Daoy (cell line): ENCODE data around the gene HMGCLL1. TPM values are rescaled to one million over a fixed set of nuclear protein-coding genes. Genes with fewer than 3 reads are reported as not detected.

Experiments
- DNase-seq: peaks from one replicate; pipeline ENCODE4 v3.0.0-alpha.2; 2015; ENCODE audit warnings: low read depth
- total RNA-seq: library from RNA; depleted of rRNA; stranded (reverse); fragments of >200 nt; shearing (Covaris generic); gene quantifications from 2 replicates; pipeline ENCODE4 v1.2.3, GENCODE V29; 2014

HMGCLL1 gene
- total RNA-seq, 1 experiment from 2014 or later, result not detected

DNA sequence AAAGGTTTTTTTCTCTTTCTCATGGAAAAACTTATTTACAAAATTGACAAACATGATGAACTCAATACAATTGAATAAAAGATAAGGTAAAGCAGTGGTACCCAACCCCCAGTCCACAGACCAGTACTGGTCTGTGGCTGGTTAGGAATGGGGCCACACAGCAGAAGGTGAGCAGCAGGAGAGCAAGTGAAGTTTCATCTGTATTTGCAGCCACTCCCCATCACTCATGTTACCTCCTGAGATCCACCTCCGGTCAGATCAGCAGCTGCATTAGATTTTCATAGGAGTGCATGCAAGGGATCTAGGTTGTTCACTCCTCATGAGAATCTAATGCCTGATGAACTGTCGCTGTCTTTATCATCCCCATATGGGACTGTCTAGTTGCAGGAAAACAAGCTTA is 47.5 kb downstream of the HMGCLL1 start:
- no peak for DNase-seq

DNA sequence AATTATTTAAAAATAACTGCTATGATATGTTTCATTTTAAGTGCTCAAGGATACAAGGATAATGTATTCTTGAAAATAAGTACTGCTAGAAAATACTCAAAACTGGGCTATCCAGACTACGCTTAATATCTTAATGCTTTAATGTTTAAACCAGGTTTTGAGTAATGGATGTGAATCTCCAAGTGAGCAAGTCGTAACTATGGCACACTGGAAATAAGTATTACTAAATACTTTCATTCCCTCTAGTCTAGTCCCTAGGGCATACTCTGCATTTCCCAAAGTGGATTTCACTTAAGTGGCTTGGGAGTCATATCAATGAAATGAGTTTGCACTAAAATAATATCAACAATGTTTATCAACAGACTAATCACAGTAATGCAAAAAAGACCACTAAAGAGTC is 48.1 kb downstream of the HMGCLL1 start:
- DNase-seq, result no peak

DNA sequence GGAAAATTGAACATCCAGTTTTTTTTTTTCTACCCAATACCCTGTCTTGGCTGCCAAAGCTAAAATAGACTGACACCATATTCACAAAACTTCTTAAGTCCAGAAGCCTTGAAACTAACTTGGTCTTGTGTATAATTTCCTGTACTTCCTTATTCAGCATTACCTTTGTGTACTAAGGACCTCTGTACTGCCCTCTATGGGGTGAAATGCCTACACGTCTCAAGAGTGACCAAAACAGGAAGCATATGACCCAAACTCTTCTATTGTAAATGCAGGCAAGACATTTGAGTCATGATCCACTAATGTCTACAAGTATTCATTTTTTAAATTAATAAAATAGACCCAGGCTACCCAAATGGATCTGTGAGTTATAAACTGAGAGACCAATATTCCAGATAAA is 50.4 kb downstream of the HMGCLL1 start:
- DNase-seq, result peak; percentile 42

DNA sequence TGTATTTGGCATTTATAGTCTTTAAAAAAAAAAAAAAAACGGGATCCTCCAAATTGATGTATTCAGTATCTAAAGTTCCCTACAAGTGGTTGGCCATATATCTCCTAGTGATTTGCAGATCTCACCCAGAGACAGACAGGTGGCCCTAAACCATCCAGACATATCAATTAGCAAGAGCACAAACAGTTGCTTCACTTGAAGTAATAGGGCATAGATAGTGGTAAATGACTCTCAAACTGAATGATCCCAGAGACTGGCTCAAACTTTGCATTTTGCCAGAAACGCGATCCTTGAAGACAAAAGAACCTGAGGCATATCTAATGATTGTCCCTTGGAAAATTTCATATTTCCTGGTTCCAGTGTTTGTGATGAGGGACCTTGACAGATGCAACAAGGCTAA is 54.6 kb downstream of the HMGCLL1 start:
- no peak for DNase-seq

DNA sequence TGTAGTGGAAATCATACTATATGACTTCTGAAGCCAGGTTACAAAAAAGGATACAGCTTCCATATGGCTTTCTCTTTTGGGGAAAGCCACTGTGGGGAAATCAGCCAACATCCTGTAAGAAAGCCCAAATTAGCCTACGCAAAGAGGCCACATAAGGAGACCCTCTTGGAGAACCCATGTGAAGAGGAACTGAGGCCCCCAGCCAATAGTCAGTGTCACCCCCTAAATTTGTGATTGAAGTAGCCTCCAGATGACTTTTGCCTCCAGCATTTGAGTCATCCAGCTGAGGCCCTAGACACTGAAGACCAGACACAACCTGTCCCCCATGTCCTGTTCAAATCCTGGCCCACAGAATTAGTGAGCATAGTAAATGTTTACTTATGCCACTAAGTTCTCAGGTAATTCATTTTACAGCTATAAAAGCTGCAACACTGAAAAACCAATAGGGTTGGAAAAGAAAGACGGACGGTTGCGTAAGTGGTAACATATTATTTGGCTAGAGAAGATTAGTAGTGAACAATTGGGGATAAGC is 60.4 kb downstream of the HMGCLL1 start:
- DNase-seq, result no peak

DNA sequence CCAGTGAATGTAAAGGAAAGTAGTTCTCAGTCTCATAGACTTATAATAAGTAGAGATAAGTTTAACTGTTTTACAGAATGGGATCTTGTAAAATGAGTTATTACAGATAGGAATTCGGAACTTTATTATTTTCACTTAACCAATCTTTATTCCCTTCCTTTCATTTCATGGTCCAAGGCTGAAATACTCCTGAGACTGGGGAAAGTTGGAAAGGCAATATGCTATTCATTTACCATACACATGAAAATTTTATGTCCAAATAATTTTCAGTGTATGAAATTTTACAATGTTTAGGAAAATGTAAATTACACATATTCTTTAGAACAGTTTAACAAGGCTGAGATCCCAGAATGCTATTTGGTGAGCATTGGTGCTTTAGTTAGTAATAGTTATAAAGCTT is 62.3 kb downstream of the HMGCLL1 start:
- DNase-seq, result no peak

DNA sequence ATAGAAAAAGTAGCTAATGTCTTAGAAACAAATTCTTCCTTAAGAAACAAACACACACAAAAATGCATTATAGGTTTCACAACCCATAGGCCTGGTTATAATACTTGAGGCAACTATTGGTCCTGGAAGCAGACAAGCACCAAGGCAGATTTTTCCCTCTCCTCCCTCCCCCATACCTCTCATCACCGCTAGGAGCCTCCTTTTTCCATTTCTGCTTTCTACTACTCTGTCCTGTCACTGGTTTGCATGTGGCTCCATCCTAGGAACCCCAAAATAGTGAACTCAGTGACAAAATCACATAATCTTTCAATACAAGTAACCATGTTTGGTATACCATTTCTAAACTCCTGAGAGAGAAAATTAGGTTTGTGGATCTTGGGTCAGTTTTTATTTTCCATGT is 66.1 kb downstream of the HMGCLL1 start:
- DNase-seq, result no peak

DNA sequence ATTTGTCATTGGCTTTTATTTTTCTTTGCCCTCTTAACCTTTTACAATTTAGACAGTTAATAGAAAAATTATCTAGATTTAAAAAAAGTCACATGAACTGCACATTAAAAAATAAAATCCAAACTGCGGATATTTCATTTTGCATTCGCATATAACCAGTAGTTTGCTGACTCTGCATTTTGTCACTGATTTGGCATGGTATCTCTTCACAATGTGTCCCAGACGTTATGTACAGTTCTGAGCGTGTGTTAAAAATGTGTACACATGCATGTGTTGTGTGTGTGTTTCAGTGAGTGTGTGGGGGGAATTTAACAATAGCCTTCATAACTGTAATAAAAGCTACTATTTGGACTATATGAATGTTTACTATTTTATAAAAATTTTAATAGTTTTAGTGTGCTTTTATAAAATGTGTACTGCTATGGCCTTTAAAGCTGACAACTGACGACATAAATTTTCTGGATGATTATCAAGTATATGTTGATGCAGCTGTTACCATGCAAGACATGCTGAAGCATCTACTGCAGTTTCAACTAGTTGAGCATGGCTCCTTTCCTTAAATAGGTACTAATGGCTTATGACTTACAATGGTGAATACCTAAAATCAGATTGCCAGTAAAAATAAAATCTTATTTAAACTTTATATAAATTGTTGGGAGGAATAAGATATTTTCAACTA is 67.7 kb downstream of the HMGCLL1 start:
- no peak for DNase-seq

DNA sequence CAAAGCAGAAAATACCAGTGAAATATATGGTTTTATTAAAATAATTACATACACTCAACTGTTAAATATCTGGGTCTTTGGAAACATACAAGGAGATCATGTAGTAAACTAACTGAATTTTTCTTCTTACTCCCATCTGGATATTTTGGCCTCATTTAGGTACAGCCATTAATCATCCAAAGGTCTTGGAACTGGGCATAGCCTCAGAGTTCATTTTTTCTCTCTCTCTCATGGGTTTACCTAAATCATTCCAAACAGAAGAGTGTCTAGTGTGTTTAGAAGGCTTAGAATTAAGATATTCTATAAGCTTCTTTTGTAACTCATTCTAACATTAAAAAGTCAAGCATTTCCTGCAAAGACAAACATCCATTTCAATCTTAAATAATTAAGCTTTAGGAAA is 79.4 kb downstream of the HMGCLL1 start:
- no peak for DNase-seq

DNA sequence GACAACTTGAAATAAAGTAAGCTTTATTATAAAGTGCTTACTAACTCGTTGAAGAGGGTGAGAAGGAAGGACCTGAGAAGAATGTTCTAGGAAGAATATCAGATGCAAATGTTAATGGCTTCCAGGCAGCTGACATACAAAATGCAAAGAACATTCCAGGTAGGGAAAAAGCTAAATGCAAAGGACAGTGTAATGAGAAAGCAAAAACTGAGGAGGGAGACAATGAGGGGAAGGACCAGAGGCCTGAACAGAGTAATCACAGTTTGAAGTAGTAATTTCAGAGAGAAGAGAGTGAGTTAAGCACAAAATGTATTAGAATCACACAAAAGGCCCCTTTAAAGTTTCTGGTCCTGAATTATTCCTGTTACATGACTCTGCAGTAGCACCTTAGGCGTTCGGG is 81.3 kb downstream of the HMGCLL1 start:
- no peak for DNase-seq

DNA sequence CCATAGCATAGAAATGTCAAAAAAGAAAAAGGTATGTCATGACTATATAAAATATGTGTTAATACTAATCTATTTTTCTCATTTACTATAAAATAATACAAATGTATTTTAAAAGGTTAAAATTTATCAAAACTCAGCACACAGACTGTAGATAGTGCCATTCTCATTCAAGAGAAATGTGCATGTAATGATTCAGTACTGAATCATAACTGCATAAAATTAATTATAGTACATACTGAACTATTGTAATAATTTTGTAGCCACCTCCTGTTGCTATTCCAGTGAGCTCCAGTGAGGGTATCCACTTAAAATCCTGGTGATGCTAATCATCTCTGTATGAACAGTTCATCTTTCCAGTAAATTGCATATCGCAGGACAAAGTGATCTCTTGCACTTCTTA is 82.8 kb downstream of the HMGCLL1 start:
- DNase-seq, result no peak

DNA sequence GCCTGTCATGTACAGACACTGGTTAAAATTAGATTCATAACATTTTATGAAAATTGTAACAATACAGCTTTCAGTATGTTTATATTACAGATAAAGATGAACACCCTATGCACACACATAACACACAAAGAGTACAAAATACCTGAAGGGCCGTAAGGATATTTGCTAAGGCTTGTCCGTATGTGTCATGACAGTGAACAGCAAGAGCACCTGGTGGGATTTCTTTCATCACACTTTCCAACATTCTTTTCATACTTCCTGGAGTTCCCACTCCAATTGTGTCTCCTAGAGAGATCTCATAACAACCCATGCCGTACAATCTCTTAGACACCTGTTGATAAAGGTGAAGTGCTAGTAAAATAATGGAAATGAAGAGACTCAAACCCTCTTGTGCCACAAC is 83.7 kb downstream of the HMGCLL1 start:
- DNase-seq, result no peak

DNA sequence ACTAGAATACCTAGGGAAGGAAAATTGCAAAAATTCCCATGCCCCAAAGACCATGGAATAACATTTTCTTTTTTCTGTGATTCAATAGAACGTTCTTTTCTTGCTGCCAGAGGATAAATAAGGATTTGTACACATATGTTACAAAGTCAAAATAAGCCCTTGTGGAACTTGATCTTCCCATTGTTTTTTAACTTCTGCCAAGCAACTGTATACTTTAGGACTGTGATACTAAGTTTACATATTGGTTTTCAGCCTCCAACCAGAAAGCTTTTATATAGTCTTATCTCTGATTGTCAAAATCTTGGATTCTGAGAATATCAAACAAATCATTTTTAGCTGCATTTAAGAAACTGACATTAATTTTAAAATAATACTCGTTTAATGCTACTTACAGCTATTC is 84.6 kb downstream of the HMGCLL1 start:
- DNase-seq, result no peak

DNA sequence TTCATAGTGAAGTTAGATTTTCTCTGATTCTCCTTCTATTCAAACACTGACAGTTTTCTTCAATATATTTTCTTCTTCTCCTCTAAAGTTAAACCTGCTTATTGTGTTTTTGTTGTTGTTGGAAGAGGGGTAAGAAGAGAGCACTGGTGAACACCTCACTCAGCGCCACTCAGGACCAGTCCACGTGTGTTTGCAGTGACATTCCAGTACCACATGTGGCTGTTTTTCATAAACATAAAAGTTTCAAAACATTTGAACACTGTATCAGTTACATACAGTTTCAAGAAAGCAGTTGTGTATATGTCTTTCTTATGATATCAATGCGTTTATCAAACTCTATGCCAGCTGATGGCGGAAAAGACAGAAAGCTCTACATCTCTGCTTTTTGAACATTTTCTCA is 86.7 kb downstream of the HMGCLL1 start:
- no peak for DNase-seq

DNA sequence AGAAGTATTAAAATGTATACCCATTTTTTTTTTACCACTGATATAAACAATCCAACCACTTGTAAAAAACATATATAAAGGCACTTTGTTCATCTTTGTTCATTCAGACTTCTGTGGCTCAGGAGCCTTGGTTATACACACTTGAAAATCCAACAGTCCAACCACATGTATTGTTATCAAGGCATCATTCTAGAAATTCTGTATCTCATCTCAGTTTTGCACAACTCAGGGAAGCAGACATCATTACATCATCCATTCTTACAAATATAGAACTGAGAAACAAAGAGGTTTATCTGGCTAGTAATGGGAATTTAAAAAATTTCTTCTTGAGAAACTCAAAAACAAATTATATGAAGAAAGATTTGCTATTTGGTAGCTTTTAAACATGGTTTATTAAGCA is 88.1 kb downstream of the HMGCLL1 start:
- no peak for DNase-seq

DNA sequence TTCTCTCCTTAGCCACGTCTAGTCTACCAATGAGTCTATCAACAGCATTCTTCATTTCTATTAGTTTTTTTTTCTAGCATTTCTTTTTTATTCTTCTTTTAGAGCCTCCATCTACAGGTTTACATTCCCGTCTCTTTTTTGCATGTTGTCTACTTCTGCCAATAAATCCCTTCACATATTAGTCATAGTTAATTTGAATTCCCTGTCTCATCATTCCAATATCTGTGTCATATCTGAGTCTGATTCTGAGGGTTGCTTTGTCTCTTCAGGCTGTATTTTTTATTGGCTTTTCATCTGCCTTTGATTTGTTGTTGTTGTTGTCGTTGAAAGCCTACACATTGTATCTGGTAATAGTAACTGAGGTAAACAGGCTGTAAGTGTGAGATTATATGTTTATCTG is 104.6 kb downstream of the HMGCLL1 start:
- DNase-seq, result no peak

DNA sequence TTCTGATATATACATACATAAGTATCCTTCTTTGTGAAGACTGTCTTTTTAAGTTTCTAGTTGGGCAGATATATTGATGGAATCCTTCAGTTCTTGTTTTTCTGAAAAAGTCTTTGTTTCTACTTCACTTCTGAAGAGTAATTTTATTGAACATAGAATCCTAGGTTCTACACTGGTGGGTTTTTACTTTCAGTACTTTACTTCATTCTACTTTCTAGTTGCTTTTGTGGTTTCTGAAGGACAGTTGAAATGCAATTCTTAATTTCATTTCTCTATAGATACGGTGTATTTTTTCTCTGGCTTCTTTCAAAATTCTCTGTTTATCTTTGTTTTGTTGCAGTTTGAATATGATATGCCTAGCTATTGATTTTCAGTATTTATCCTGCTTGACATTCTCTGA is 105.3 kb downstream of the HMGCLL1 start:
- DNase-seq, result no peak

DNA sequence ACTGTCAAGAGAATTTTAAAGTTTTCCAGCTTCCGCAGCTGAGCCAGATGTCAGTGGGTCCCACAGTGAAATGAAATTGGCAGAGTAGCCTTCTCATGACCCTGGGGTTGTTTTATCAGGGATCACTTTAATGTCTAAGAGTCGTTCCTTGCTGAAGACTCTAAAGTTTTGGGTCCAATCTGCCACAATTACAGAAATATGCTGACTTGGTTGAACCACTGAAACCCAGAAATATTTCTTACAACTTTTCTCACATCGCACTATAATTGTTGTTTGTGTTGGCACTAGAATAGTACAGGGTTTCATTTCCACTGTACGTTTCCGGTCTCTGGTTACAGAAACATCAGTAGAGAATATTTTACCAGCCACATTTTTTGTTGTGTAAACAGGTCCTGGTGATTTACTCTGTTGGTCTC is 109.0 kb downstream of the HMGCLL1 start:
- DNase-seq, result no peak

DNA sequence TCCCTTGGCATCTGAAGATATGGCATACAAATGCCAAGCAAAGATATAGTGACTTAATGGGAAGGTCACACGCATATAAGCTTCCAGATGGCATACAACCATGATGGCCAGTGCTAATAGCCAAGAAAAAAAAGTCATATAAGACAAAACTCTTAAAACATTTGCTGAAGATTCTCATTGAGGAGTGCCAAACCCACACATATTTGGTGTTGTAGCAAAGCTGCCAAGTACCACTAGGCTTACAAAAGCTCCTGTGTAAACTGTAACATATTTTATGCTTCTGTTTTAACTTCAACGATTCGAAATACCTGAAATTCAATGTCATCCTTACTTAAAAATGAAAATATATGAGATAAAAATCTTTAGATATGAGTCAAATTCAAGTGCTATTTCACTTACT is 123.0 kb downstream of the HMGCLL1 start:
- no peak for DNase-seq

DNA sequence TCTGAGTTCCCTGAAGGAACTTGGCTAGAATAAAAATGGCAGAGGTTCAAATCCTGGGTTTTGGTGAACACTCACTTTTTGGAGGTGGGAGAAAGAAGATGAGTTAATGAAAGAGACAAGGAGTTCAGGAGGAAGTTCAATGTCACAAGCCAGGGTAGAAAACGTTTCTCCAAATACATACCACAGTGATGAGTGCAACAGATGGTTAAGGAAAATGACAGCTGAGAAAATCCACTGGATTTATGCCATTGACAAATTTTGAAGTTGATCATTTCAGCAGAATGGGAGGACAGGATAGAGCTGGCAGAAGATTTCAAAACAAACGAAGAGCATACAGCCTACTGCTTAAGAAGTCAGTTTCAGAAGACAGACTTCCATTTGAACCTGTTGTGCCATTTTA is 129.0 kb downstream of the HMGCLL1 start:
- DNase-seq, result no peak

DNA sequence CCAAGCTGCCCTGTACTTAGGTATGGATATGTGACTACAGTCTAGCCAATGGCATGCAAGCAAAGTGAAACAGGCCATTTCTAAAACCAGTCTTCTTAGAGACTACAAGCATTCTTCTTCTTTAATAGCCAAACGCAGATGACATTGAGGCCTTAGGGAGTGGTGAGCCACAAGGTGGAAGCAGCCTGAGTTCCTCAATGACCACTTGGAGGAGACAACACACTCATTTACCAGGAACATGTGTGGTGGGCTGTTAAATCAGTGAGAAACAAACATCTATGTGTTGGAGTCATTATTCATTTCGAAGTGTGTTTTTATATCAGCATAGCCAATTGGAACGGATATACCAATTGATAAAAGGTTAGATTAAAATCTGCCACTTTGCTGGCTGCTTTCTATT is 129.8 kb downstream of the HMGCLL1 start:
- DNase-seq, result peak; percentile 19

DNA sequence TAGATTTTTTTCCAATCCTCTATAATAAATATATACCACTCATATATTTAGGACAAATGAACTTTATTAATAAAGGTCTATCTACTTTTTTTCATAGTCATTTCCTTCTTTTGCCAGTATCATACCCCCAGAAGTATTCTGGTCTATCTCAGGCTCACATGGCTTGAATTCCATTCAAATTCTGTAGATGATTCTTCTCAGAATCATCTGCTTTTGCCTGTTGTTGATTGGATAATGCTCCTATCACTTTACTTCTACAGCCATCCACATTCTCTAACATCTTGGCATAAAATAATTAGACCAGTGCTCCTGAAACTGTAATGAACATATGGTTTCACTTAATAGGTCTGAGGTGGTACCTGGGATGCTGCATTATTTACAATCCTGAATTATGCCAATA is 130.5 kb downstream of the HMGCLL1 start:
- DNase-seq, result no peak

DNA sequence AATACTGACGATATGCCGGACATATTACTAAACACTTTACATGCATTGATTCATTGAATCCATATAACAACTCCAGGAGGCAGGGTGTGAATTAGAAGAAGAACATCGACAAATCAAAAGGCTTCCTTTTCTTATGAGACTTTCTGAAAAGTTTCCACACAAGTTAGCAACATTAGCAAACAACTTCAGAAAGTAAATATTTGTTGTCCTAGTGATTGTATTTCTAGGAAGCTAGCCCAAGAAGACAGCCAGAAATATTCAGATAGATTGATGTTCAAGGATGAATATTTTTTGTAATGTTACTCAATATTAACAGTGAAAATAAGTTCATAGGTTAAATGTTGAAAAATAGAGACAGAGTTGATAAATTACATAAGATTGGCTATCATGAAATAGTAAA is 131.1 kb downstream of the HMGCLL1 start:
- DNase-seq, result no peak

DNA sequence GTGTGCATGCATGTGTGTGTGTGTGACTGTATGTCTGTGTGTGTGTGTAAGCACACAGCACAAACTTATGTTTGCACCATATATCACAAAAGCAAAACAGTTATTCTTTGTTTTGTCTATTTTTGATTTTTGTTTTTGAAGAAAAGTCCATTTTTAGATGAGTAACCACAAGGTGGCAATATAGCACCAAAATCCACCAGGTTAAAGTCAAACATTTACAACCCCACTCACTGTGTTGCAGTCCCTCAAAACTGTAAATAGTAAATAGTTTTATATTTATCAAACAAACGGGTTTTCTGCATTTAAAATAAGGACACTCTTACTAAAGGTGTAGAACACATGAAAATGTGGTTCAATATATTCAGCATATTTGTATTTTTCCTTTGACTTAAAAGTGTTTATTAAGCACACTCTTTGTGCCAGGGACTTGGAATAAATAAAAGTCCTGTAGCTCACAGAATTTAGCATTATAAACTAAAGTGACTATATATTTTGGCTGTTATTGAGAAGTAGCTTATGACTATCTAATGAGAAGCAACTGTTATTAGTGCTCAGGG is 133.3 kb downstream of the HMGCLL1 start:
- DNase-seq, result peak; percentile 11
